GM18907 (cell line): ENCODE measurements around the gene LRP2.

ENCODE experiments used
- ATAC-seq: cut with Tn5 transposase; IDR thresholded peaks from one replicate; pipeline ENCODE4 v1.9.1; 2021; ENCODE audit warnings: mild to moderate bottlenecking, moderate library complexity; ENCODE audit not compliant: unreplicated experiment

The LRP2 gene

DNA sequence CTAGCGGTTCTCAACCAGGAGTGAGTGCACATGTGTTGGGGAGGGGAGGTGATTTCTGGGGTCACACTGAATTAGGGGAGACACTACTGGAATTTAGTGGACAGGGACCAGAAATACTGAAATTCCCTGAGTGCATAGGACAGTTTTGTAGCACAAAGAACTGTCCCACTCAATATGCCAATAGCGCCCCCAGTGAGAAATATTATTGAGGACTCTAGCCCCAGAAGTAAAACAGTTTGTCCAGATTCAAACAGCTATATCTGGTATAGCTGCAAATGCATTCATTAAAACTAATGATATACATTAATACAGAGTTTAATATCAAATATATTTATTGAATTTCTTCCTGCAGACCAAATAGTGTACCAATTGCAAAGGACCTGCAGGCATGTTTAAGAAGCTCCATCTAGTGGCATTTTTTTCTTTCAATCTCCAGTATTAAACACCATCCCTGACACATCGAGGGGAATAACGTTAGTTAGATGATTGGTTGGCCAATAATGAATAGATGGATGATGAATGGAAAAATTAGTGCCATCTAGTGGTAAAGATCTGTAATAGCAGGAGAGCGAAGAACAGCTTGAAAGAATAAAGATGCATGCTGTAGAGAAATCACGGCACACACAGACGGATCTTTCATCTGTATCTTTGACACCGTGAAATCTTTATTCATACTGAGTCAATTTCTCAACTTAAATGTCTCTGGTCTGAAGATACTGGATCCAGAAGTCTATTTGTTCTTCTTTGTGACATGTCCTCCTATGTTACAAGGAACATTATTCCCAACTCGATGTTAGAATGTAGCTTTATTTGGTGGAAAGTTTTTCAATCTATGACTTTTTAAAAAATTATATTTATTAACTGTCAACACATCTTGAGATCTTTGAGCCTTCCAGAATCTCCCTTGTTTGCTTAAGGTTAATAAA lies 230.5 kb downstream of the LRP2 start:
- peak; percentile 84 for ATAC-seq

DNA sequence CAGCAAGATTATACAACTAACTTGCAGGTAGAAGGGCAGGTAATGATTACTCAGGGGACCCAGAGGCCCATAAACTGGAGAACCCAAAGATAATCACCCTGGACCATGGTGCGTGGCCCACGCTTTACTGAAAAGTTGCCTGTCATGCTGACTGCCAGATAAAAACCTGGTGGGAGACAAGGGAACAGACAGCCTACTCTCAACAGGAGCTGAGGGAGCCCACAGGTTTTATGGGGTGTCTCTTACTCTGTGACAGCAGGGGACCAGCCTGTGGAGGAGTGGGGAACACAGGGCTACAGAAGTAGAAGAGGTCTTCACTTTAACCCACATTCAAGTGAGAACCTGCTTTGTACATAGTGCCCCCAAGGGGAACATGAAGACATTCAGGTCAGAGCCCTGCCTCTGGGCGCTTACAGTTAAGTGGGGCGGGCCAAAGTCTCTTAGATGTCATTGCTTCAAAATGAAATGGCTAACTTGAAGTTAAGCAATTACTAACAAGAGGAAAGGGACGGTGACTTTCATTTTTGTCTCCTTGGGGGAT lies 232.6 kb downstream of the LRP2 start:
- ATAC-seq: no peak

DNA sequence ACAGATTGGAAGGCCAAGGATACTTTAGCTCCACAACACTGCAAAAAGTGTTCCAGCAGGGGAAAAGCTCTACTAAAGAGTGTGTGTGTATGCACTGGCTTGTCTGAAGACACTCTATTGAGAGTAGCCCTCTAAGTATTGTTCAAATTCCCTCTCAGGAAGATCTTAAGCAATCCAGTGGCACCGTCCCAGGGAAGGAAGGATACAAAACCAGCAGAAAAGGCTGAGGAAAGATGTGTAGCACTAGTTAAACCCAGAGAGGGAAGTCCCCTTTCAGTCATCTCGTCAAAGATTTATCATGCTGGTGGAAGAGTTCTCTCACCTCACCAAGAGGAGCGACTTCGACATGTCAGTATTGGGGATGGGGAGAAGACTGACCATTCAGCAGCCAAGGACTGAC lies 242.5 kb downstream of the LRP2 start:
- no peak for ATAC-seq

DNA sequence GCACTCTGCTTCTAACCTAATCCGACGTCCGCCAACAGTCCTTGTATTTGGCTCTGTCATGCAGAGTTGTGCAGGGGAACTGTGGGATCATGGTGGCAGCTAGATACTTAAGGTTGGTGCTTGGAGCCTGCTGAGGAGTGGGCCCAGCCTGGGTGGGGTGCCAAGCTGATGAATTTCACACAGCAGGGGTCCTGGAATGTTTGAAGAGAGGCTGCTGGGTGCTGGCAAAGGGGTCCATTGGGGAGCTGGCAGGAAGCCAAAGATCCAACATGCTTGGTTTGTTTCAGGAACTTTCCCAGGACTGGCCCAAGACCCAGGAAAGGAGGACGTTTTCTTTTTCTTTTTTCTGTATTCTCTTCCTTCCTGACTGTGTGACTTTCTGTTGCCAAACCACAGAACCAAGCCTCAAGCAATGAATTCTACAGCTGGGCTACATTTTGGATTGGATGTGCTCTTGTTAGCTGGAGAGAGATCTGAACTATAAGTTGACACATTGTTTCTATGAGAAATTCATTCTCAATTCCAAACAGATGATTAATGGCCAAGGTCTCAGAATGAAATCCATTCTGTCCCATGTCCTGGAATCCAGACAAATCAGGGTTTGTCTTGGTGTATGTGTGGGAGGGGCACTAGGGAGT lies 243.1 kb downstream of the LRP2 start:
- no peak for ATAC-seq

DNA sequence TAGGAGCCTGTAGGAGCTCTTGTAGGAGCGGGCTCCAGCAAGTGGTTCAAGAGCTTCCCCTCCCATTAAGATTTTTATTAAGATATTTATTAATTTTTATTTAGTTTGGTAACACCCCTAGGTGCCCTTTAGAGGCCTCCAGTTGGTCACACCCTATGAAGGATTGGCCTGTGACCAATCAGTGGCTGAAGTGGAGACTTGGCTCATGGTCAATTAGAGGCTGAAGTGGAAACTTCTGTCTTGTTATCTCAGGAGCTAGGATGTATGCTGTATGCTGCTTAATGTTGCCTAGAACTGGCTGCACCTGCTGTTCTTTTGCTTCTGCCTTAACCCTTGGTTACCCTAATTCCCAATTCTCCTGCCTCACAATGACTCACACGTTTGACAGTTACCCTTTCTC lies 244.3 kb downstream of the LRP2 start:
- ATAC-seq: no peak

DNA sequence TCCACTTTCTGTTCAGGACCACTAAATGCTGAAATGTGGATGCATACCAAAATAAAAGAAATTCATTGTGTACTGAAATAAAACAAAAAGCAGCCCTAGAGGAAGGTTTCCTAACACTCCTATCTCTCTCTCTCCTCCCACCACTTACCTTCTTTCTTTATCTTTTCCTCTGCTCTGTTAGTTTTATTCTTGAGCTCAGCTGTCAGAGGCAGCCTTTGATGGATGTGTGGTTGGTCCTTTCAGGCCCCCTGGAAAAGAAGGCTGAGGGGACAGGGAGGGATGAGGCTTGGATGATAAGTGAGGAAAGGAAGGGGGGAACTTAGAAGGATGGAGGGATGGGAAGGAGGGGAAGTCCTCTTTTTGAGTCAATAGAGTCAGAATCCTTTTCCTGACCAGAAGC lies 245.3 kb downstream of the LRP2 start:
- ATAC-seq: no peak

DNA sequence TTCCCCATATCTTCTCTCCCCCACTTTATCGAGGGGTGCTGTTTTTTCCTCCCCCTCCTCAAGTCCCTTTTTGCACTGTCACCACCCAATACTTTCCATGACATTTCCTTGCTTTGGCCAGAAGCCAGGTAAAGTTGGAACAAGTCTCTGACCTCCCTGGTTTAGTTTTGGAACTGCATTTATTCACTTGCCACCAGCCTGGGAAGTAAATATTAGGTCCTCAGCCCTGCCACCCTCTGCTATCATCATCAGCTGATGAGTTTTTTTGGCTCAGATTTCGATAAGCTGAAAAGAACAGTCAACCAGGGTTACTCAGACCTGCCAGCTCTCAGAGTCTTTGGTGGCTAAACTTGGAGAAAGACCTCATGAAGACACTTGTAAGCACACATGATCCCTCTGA lies 246.0 kb downstream of the LRP2 start:
- no peak for ATAC-seq

DNA sequence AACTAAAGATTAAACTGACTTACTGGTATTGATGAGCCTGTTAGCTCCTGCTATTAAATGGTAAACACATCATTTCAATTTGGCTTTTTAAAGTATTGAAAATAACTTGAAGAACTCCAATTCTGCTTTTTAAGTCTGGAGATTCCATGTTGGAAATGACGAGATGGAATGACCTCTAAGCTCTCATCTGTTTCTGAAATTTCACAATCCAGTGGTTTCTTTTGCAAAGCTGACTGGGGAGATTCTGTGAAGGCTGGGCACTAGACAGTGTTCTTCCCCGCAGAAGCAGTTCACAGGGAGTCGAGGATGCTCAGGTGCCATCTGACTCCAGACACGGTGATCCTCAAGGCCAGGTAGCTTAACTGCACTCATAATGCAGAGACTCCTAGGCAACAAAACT lies 248.3 kb downstream of the LRP2 start:
- no peak for ATAC-seq

DNA sequence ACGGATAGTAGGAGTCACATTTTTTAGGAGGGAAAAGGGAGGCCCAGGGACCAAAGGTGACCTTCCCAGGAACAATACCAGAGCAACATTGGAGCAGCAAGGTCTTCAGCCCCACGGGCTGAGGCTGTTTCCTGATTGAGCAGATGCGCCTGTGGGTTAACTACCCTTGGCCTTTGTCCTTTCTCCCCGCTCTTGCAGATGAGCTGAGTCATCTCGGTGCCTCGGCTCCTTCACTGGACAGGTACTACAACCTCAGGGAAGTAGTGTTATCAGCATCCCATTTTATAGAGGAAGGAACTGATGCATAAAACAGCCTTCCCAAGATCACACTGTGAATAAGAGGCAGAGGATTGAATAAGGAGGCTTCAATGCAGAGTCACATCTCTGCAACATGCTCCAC lies 249.5 kb downstream of the LRP2 start:
- ATAC-seq: no peak

DNA sequence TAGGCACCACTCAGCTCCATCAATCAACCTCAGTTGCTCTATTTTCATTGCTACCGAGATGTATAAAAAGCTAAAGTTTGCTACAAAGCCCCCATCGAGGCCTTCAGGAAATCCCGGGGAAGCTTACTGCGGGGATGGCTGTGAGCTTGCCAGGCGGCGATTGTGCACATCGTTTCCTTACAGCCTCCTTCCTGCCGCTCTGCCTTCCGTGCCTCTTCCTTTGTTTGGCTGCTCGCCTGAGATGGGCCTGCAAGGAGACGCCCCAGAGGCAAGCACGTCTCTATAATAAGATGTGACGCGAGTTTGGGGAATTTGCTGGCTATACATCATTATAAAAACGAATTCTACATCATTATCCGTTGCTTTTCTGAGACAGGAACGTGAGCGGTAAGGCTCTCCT lies 251.4 kb downstream of the LRP2 start:
- ATAC-seq: no peak

DNA sequence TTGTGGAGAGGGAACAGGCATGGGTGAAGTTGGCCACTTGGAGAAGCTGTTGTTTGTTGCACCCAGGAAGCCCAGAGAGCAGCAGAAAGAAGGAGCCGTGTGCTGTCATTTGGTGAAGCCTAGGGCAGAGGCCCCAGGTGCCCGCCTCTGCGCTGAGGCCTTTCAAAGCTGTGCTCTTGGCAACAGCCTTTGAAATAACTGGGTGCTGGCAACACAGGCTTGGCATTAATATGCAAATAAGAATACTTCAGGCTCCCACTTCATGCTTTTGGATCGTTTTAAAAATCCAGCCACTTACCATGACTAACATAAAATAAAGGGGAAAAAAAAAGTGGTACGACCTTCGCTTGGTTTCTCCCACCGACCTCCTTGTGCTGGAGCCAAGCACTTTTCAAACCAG lies 251.9 kb downstream of the LRP2 start:
- no peak for ATAC-seq

DNA sequence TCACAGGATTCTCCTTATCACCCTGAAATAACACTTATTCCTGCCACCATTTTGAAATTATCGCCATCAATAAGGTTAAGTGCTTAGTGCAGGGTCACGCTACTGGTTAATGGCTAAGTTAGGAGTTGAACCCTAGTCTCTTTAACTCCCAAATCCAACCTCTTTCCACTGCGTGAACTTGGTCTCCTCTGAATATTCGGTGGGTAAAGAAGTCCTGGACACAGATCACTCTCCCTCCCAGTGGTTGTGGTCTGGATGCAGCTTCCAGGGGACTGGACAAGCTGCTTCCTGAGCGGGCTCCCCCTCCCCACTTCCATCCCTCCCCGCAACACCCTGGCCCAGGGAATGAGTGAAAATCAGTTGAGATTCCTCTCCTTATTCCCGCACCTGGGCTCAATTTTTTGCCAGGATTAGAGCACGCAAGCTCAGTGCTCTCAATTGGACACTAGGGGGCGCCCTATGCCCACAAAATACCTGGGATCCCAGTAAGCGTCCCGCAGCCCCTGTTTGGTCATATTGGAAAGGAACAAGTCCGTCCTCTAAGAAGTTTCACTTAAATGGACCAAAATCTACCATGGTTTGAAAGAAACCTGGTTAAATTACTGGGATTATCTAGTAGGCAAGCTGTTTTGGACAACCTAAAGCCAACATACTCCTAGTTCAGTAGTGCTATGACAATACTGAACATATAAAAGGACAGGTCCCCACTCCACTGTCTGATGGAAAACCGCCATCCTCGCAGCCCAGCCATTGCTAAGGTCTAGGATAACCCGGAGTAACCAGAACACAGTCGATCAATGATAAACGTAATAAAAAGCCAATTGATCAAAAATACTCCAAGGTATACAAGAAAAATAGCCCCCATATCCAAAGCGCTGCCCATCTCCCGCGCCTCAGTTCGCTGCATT lies 252.6 kb downstream of the LRP2 start:
- peak; percentile 61 for ATAC-seq

DNA sequence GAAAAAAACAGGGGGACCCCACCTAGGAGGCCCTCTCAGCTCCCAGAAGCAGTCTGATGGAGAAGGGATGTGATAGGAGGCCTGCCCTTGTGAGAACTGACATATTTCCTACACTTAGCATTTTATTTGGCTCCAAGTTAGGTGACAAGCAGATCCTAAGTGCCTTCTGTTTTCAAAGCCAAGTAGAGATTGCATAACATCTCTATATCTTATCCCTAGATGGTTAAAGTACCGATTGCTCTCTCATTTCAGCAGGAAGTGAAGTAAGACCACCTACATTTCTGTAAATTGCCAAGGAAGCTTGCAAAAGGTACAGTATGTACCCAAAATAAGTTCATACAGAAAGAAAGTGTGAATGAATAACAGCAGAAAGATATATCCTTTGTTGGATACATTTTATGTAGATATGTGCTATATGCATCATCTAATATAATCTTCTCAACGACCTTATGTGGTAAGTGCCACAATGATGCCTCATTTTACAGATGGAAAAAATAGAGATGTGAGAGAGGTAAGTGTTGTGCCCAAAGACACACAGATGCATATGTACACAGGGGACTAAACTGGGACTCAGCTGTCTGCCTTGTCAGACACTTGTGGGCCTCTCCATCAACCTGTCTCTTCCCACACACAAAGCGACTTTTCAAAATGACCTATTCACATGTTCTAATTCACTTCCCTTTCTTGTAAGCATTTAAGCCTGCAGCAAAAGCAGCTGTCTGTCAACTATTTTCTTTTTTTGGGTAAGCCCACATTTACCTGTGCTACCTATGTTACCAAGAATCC lies 254.0 kb downstream of the LRP2 start:
- no peak for ATAC-seq

DNA sequence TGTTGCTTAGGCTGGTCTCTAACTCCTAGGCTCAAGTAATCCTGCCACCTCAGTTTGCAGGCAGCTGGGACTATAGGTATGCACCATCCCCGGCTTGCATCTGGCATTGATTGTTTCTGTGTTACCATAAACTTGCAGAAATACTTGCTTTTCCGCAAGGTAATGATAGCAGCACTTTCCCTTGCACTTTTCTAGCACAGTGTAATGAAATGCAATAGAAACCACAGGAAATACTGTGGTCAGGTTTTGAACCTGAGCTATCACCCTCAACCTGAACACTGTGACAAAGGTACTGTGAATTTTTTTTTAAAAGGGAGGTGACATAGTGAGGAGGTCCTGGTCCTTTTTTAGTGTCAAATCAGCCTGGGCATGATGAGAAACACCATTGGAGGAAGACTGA lies 254.7 kb downstream of the LRP2 start:
- ATAC-seq: peak; percentile 91

DNA sequence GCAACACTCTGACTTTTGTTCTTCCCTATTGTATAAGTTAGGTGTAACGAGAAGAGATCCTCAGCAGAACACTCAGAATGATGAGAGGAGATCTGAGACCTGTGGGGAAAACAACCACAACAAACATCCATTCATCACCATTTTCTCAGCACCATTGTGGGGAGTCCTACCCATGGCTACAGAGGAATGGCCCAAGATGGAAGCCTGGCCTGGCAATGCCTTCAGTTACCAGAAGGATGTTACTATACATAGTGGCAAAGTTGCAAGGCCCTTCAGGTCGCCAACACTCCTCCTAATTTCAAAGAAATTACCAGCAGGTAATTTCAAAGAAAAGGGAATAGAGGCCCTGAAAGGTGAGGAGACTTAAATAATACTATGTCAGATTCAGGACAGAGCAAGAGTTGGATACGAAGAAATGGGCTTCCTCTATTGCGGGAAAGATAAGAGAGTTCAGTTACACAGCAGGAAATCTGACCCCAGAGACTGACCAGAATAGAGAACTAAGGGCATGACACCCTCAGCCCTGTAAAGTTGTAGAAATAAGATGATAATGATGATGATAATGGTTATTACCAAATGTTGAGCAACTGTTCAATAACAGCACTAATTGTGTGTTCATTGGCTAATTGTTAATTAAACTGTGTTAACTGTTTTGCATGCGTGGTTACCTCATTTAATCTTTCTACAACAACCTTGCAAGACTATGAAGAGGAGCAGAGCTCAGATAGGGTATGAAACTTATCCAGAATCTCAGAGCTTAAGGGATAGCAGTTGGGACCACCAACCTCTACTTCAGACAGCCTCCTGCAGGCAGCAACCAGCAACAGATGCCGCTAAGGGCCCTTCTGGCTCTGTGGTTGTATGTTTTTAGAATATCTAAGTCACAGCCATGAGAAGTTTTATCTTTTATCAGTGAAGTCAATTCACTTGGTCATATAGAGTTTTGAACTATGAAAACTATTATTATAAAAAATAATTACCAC lies 255.5 kb downstream of the LRP2 start:
- no peak for ATAC-seq

DNA sequence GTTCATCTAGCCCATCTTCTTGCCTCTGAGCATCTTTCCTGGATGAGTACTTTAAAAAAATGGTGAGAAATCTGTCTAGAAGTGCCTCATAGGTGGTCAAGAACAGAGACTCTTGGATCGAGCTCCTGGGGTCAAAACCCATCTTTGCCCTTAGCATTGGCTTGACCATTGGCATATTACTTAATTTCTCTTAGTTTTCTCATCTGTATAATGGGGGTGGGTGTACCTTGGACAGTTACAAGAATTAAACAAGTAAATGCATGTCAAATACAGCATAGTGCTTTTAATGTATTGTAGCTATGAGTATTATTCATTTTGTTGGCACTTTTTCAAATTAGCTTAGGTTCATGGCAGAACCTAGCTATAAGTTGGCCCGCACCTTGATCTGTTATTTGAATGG lies 256.2 kb downstream of the LRP2 start:
- no peak for ATAC-seq

DNA sequence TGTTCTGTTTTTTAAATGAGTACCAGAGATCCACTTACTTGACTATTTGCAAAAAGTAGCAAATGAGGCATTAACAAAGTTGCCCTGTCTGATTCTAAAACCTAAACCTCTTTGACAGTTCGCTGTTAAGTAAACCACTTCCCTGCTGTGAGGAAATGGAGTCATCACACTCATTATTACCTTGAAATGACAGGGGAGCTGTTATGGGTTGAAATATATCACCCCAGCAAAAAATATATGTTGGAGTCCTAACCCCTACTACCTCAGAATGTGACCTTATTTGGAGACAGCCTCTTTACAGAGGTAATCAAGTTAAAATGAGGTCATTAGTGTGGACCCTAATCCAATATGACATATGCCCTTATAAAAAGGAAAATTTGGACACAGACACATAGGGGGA lies 256.9 kb downstream of the LRP2 start:
- no peak for ATAC-seq

DNA sequence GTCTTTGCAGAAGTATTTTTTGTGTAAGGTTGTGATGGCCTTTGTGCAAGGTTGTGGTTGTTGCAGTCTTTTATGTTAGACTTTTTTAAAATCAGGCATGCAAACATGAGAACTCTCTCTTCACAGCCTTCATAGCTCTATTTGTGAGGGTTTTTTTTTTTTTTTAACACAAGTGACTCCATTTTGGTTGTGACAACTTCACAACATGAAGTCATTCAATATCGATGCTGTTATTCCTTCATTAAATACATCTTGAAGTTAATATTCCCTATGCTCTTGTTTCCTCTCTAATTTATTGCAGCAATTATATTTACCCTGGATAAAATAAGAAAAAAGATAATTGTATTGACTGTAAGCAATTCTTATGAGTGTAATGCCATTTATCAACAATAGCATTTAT lies 257.5 kb downstream of the LRP2 start:
- no peak for ATAC-seq

DNA sequence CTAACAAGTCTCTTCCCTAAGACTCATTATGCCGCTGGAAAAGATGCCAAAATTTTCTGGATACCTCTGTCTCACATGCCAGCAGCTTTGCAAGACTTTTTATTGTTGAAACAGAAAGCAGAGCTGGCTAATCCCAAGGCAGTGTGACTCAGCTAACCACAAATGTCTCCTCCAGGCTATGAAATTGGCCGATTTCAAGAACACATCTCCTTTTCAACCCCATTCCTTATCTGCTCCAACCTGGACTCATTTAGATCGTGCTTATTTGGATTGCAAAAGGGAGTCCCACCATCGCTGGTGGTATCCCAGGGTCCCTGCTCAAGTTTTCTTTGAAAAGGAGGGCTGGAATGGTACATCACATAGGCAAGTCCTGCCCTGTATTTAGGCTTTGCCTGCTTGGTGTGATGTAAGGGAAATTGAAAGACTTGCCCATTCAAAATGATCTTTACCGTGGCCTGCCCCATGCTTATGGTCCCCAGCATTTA lies 266.7 kb downstream of the LRP2 start:
- no peak for ATAC-seq
